ENCODE data around the gene DUSP16. TPM values are rescaled to one million over a fixed set of nuclear protein-coding genes. Genes with fewer than 3 reads are reported as not detected.

DUSP16 gene, protein sequence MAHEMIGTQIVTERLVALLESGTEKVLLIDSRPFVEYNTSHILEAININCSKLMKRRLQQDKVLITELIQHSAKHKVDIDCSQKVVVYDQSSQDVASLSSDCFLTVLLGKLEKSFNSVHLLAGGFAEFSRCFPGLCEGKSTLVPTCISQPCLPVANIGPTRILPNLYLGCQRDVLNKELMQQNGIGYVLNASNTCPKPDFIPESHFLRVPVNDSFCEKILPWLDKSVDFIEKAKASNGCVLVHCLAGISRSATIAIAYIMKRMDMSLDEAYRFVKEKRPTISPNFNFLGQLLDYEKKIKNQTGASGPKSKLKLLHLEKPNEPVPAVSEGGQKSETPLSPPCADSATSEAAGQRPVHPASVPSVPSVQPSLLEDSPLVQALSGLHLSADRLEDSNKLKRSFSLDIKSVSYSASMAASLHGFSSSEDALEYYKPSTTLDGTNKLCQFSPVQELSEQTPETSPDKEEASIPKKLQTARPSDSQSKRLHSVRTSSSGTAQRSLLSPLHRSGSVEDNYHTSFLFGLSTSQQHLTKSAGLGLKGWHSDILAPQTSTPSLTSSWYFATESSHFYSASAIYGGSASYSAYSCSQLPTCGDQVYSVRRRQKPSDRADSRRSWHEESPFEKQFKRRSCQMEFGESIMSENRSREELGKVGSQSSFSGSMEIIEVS
- 7.7 and 10.7 TPM in 2 replicates for total RNA-seq

DNA sequence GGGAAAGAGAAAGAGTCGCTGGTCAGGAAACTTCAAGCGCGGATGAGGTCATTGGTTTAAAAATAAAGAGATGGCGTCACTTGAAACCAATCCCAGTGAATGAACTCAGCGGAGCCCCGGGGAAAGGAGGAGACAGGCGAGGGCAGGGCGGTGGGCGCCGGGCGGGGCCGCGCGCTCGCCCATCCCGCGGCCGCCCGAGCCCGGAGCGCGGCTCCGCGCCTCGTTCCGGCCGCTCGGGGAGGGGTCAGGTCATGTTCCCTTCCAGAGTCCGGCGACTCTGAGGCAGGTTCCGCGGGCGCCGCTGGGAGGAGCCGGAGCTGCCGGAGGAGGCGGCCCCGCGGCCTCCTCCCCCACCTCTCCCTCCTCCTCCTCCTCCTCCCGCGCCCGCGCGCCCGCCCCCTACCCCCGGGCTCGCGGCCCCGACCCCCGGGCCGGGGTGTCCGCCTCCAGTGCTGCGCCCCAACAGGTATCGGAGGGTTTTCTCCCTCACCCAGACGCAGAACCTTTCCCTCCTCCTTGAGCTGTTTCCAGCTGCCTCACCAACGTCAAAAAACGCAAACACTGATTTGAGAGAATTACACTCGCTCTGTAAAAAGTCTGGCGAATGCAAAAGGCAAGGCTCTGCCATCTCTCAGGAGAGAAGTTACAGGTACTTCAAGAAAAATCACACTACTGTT is at the start of gene DUSP16:
Gene DUSP16, minus strand, starts transcription at position 279 of the 677 bp plus-strand sequence. CDS start 41,765 bp downstream, outside the sequence.

DNA sequence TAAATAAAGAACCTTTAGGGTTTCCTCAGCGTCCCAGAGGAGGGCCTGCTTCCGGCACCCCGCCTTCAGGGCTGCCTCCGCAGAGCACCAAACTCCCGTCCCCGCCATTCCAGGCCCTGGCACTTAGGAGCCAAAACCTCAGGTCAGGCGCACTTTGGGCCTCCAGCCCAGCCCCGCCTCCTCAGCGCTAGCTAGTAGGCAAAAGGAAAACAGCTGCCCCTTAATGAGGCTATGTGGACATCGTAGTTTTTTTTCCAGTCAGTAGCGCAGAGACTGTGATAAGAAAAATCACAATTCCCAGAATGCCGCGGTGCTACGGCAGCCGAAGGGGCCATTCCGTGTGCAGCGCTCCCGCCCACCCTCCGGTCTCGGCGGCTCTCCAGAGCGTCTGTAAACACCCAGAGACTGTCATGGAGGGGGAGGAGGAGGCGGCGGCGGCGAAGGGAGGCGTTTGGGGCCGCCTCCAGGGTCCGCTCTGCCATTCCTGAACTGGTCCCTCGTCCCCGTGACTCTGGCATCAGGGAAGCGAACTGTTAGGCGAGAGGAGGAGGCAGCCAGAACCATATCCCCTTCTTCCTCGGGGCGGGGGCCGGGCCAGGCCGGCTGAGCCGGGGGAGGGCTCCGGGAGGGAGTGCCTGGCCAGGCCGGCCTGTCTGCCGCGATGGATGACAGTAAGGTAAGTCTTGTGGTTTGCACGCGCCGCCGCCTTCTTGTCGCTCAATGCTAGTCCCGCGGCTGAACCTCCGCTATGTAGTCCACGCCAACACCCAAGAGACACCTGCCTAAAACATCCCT is 49.0 kb upstream of the DUSP16 start, which contains the start of gene CREBL2:
Gene CREBL2, plus strand, starts transcription at position 365 of the 795 bp plus-strand sequence. Its CDS starts 297 bp downstream, at position 662.

Other genes starting within 250 kb of the DUSP16 start
- 14.5 and 16.2 TPM in 2 replicates for gene MANSC1, start 212.6 kb downstream of the DUSP16 start, total RNA-seq
- gene BORCS5, start 205.8 kb downstream of the DUSP16 start, total RNA-seq = 17.0 and 18.0 TPM in 2 replicates
- 60.0 and 67.0 TPM in 2 replicates for gene CREBL2, start 49.0 kb upstream of the DUSP16 start, total RNA-seq
- 0.78 and 1.3 TPM in 2 replicates for gene GPR19, start 133.3 kb upstream of the DUSP16 start, total RNA-seq
- 34.9 and 39.9 TPM in 2 replicates for gene CDKN1B, start 154.5 kb upstream of the DUSP16 start, total RNA-seq
- gene APOLD1, start 222.8 kb upstream of the DUSP16 start, total RNA-seq = 7.1 and 9.0 TPM in 2 replicates